HT-29 (cell line): ENCODE measurements around the gene HIPK4. TPM values are rescaled to one million over a fixed set of nuclear protein-coding genes. Genes with fewer than 3 reads are reported as not detected.
A peak's percentile ranks its signal among the peaks of the same experiment; 100 is the strongest.
"Not testable (repeated sequence)": the region's sequence is repeated elsewhere in the genome, so short reads cannot be mapped to it uniquely, and the experiment has no call there.

Source experiments
- DNase-seq: peaks from one replicate; pipeline ENCODE4 v3.0.0-alpha.2; 2015; ENCODE audit warnings: low spot score
- total RNA-seq: library from RNA; depleted of rRNA; stranded (reverse); fragments of >200 nt; shearing (Covaris generic); gene quantifications from 2 replicates; pipeline ENCODE4 v1.2.3, GENCODE V29; 2014; rRNA removed

The HIPK4 gene, protein sequence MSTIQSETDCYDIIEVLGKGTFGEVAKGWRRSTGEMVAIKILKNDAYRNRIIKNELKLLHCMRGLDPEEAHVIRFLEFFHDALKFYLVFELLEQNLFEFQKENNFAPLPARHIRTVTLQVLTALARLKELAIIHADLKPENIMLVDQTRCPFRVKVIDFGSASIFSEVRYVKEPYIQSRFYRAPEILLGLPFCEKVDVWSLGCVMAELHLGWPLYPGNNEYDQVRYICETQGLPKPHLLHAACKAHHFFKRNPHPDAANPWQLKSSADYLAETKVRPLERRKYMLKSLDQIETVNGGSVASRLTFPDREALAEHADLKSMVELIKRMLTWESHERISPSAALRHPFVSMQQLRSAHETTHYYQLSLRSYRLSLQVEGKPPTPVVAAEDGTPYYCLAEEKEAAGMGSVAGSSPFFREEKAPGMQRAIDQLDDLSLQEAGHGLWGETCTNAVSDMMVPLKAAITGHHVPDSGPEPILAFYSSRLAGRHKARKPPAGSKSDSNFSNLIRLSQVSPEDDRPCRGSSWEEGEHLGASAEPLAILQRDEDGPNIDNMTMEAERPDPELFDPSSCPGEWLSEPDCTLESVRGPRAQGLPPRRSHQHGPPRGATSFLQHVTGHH
- total RNA-seq = 0.10 TPM in 1 of 2 replicates, not detected in the other

DNA sequence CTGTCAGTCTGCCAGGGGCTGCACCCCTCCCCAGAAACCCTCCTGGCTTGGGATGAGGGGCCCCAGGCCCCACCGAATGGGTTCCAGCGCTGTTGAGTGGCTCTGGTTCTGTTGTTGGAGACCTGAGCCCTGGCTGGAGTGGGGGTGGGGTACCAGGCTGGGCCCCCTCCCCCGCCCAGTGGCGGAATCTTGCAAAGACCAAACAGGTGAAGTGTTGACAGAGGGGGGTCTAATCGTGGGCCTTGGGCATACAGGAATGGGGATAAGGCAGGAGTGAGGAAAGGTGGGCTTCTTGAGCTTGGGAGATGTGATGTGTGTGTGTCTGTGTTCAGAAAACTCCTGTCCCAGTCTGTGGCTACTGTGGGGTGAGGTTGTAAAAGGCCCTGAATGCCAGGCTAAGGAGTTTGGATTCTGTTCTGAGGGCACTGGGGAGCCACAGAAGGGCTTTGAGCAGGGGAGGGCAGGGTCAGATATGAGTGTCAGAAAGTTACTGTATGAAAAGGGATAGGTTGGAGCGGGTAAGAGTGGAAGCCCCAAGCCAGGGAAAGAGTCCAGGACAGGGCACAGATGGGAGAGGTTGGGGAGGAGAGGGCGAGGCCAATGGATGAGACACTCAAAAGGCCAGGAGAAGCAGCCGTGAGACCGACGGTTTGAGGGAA lies at the start of gene HIPK4:
HIPK4 (minus strand) TSS at position 98 of the 659 bp plus-strand sequence. CDS start 279 bp downstream, outside the sequence.
- no peak for DNase-seq

- DNase-seq = no peak
These were observed 48.3 kb upstream of the HIPK4 start for GRCh38 chr19:40438284-40438683.

DNA sequence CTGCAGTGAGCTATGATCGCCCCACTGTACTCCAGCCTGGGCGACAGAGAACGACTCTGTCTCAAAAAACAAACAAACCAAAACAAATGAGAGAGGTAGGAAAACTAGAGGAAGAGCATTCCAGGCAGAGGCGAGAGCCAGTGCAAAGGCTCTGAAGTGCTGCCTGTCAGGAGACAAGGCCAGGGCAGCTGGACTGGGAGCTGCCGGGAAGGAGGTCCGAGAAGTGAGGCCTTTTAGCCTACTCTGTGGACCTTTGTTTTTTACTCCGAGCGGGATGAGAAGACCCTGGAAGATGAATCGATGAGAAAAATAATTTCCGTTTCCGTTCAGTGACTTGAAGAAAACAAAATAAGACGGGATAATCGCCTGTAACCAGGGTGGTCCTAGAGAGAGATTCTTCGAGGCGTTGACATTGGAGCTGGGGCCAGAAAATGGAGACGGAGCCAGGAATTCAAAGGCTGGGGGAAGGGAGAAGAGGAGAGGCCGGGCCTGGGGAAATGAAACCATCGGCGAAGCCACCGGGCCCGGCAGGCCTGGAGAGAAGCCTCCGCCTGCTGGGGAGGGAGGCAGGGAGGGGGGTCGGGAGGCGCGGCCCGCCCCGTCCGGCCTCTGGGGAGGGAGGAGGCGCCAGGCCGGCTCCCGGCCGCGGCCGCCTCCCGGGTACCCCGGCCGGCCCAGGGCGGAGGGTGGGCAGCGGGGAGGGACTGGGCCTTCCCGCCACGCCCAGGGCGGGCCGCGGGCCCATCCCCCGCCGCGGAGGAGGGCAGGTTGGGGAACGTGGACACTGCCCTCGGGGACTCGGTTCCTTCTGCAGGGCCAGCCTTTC lies 43.6 kb upstream of the HIPK4 start:
- DNase-seq = peak; percentile 97

DNA sequence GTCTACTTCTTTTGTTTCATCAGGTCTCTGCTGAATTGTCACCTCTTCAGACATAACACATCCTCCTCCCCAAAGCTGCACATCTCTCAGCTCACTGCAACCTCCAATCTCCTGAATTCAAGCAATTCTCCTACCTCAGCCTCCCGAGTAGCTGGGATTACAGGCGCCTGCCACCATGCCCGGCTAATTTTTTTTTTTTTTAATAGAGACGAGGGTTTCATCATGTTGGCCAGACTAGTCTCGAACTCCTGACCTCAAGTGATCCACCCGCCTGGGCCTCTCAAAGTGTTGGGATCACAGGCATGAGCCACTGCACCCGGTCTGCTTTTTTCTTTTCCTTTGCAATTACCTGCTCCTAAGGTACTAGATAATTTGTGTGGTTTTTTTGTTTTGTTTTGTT lies 42.8 kb upstream of the HIPK4 start:
- DNase-seq = not testable (repeated sequence)

GRCh38 chr19:40431698-40432097 lies 41.7 kb upstream of the HIPK4 start:
- no peak for DNase-seq

GRCh38 chr19:40430242-40430641 lies 40.3 kb upstream of the HIPK4 start:
- not testable (repeated sequence) for DNase-seq

DNA sequence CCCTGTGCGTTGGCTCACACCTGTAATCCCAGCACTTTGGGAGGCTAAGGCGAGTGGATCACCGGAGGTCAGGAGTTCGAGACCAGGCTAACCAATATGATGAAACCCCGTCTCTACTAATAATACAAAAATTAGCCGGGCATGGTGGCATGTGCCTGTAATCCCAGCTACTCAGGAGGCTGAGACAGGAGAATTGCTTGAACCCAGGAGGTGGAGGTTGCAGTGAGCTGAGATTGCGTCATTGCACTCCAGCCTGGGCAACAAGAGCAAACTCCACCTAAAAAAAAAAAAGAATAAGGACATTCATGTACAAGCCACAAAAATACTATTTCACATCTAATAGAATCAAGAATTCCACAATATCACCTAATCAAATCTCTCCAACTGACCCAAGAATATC lies 38.2 kb upstream of the HIPK4 start:
- DNase-seq = not testable (repeated sequence)

- peak; percentile 100 for DNase-seq
These were observed 35.7 kb upstream of the HIPK4 start, which contains the start of gene SERTAD1 for GRCh38 chr19:40425450-40426287. TSS of gene SERTAD1 (minus strand) at chr19:40425992. CDS start at chr19:40423546, 2,446 bp downstream.

GRCh38 chr19:40424637-40425449 lies 34.9 kb upstream of the HIPK4 start:
- DNase-seq = peak; percentile 62

GRCh38 chr19:40423938-40424337 lies 34.0 kb upstream of the HIPK4 start:
- no peak for DNase-seq

DNA sequence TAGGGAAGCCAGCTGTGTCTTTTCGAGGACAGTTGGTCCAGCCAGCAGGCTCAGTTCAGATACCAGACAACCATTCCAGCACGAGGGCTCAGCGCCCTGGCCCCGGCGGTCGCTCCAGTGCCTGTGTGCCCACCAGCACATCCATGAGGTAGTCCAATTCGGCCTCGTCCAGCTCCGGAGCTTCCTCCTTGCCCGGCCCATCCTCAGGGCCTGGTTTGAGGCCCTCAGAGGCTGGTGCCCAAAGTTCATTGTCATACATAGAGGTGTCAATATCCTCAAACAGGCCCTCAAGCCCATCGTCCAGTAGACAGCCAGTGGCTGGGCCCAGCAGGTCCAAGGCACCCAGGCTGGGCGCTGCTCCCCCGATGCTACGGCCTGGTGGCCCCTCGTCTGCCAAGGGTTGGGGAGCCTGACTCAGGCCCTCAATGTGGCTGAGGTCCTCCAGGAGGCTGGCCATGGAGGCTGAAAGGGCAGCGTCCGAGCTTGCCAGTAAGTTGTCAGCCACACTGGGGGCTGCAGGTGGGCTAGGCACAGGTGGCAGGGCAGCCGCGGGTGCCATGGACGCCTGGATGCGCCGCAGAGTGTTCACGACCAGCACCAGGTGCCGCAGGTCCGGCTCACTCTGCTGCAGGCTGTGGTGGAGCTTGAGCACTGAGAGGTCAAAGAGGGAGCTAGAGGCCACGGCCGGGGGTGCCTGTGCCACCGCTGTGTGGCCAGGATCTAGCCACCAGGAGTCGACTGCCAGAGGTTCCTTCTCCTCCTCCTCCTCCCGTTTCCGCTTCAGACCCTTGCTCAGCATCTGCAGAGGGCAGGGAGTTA lies 33.0 kb upstream of the HIPK4 start:
- no peak for DNase-seq

- DNase-seq = no peak
These were observed 32.2 kb upstream of the HIPK4 start for GRCh38 chr19:40421993-40422747.

- DNase-seq = peak; percentile 98
These were observed 31.1 kb upstream of the HIPK4 start for GRCh38 chr19:40420766-40421765.

DNA sequence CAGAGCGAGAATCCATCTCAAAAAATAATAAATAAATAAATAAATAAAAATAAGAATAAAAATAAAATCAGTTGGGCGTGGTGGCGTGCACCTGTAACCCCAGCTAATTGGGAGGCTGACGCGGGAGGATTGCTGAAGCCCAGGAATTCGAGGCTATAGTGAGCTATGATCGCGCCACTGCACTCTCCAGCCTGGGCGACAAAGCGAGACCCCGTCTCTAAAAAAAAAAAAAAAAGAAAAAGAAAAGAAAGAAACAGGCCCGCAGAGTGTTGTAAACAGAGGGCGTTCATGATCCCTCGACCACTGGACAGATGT lies 30.4 kb upstream of the HIPK4 start:
- DNase-seq = no peak

GRCh38 chr19:40419780-40420179 lies 29.8 kb upstream of the HIPK4 start:
- no peak for DNase-seq

GRCh38 chr19:40419066-40419612 lies 29.2 kb upstream of the HIPK4 start:
- DNase-seq = peak; percentile 36

GRCh38 chr19:40418040-40418439 lies 28.1 kb upstream of the HIPK4 start:
- DNase-seq = no peak
